ENCODE measurements around the gene PDAP1.

DNA sequence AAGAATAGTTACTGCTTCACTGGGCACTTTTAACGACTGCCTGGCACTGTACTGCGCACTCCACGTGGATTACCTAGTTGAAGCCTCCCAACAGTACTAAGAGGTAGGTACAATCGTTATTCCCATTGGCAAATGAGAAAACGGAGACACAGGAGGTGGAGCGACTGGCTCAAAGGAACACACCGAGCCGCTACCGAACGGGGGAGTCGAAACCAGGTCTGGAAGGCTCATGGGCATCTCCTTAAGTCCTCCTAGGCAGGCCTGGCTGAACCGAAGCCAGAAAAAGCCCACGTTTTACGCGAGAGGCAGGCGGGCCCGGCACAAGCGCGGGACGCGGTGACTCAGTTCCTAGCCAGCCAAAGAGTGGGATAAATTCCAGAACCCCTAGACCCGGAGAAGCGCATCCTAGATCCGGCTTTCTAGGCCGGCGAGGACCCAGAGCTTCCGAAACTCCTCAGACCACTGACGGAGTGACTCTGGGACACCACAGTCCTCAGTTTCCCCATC, 472 bp downstream of the PDAP1 start:
- TF ChIP-seq, protein P1, sequence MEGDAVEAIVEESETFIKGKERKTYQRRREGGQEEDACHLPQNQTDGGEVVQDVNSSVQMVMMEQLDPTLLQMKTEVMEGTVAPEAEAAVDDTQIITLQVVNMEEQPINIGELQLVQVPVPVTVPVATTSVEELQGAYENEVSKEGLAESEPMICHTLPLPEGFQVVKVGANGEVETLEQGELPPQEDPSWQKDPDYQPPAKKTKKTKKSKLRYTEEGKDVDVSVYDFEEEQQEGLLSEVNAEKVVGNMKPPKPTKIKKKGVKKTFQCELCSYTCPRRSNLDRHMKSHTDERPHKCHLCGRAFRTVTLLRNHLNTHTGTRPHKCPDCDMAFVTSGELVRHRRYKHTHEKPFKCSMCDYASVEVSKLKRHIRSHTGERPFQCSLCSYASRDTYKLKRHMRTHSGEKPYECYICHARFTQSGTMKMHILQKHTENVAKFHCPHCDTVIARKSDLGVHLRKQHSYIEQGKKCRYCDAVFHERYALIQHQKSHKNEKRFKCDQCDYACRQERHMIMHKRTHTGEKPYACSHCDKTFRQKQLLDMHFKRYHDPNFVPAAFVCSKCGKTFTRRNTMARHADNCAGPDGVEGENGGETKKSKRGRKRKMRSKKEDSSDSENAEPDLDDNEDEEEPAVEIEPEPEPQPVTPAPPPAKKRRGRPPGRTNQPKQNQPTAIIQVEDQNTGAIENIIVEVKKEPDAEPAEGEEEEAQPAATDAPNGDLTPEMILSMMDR (IDR thresholded peaks at IDR 0.05; ENCODE audit: poor library complexity), result no peak
- TF ChIP-seq EZH2phosphoT487 (IDR thresholded peaks at IDR 0.05; ENCODE audit: low read depth, severe bottlenecking, unreplicated experiment) (no peak), EZH2 (IDR thresholded peaks at IDR 0.05; ENCODE audit: borderline replicate concordance) (no peak)

Data from hepatocyte (in vitro differentiated cells).